HepG2 (cell line): ENCODE results near the gene PXMP4. TPM values are rescaled to one million over a fixed set of nuclear protein-coding genes. Genes with fewer than 3 reads are reported as not detected.

Source experiments
- CSRNP2 ChIP-seq: sonication (generic); formaldehyde crosslinking; conservative IDR thresholded peaks from 2 replicates; pipeline ENCODE4 v1.8.0; 2022; ENCODE audit warnings: low read depth, missing genetic modification reagents
- HNF1B ChIP-seq: sonication (generic); formaldehyde crosslinking; IDR thresholded peaks from 2 replicates; pipeline ENCODE4 v1.5.1; 2020; ENCODE audit warnings: mild to moderate bottlenecking, moderate library complexity, missing genetic modification reagents
- NCOA2 ChIP-seq: sonication (generic); formaldehyde crosslinking; IDR thresholded peaks from 2 replicates; pipeline ENCODE4 v1.8.0; 2022; ENCODE audit warnings: inconsistent platforms
- NKX3-1 ChIP-seq: sonication (generic); formaldehyde crosslinking; IDR thresholded peaks from 2 replicates; pipeline ENCODE4 v1.5.0; 2020; ENCODE audit warnings: missing genetic modification reagents
- PATZ1 ChIP-seq: sonication (generic); formaldehyde crosslinking; IDR thresholded peaks from 2 replicates; pipeline ENCODE4 v1.4.0; 2020; ENCODE audit warnings: missing genetic modification reagents
- TCF7 ChIP-seq: sonication (generic); IDR thresholded peaks from 2 replicates; pipeline ENCODE4 v1.6.1; 2016; ENCODE audit warnings: antibody characterized with exemption, low read depth
- THYN1 ChIP-seq: sonication (generic); formaldehyde crosslinking; IDR thresholded peaks from 2 replicates; pipeline ENCODE4 v1.8.1; 2023; ENCODE audit warnings: low read depth, mild to moderate bottlenecking, moderate library complexity, missing genetic modification reagents, borderline replicate concordance
- ZBTB26 ChIP-seq: IDR thresholded peaks from 2 replicates; pipeline ENCODE4 v1.6.1; 2016; ENCODE audit warnings: missing compliant biosample characterization, missing genetic modification reagents, borderline replicate concordance
- ZHX2 ChIP-seq, 2 experiments: sonication (generic) in 1 of 2; formaldehyde crosslinking in 1 of 2; IDR thresholded peaks; 2 replicates each; pipeline versions ENCODE4 v1.6.1 to v1.9.0; 2014 to 2022; ENCODE audit warnings: antibody characterized with exemption in 1 of 2, borderline replicate concordance in 1 of 2, inconsistent platforms in 1 of 2, low read depth in 1 of 2, missing genetic modification reagents in 1 of 2
- ZNF713 ChIP-seq: sonication (generic); formaldehyde crosslinking; IDR thresholded peaks from 2 replicates; pipeline ENCODE4 v1.4.0; 2020; ENCODE audit warnings: mild to moderate bottlenecking, missing genetic modification reagents
- ZNF773 ChIP-seq: sonication (generic); formaldehyde crosslinking; IDR thresholded peaks from 2 replicates; pipeline ENCODE4 v1.4.0; 2020; ENCODE audit warnings: missing genetic modification reagents, borderline replicate concordance
- polyA plus RNA-seq, 8 experiments: library from polyadenylated mRNA; depleted of rRNA in 3 of 8; stranded (reverse) in 7 of 8; unstranded in 1 of 8; fragments of >200 nt; fragmentation: Illumina TruSeq in 4 of 8; extraction: Trizol in 4 of 8; gene quantifications; 2 replicates each; pipeline versions ENCODE4 v1.2.1 to v1.2.3, GENCODE V29; 2011 to 2016; ENCODE audit warnings: low read depth in 4 of 8, missing spikeins in 1 of 8, mixed read lengths in 1 of 8; ENCODE audit not compliant: insufficient read depth in 1 of 8
- total RNA-seq, 5 experiments: library from RNA; depleted of rRNA; stranded (reverse); fragments of >200 nt; fragmentation: Illumina TruSeq; extraction: Trizol; gene quantifications; 2 replicates each; pipeline ENCODE4 v1.2.3, GENCODE V29; 2016; ENCODE audit warnings: low read depth in 1 of 5

PXMP4 gene
- total and polyA plus RNA-seq, 2 of the 13 experiments (the other 11 are each of a cell fraction or from before 2014, with no cell fraction given), result not detected

- TF ChIP-seq CSRNP2 (CRISPR knock-in tag) (peak; percentile 89; the same call in 1 of the 2 replicates), TCF7 (no peak), ZBTB26 (peak; percentile 66; the same call in 1 of the 2 replicates), NCOA2 (CRISPR knock-in tag) (peak; percentile 70), ZHX2 (IDR thresholded peaks at IDR 0.05; ENCODE audit: low read depth) (peak; percentile 26; the same call in 1 of the 2 replicates), ZHX2 (CRISPR knock-in tag; IDR thresholded peaks at IDR 0.05; ENCODE audit: borderline replicate concordance) (peak; percentile 93), ZNF713 (peak; percentile 93; the same call in 1 of the 2 replicates), PATZ1 (CRISPR knock-in tag) (peak; percentile 76; the same call in 1 of the 2 replicates), ZNF773 (peak; percentile 86; the same call in 1 of the 2 replicates), THYN1 (no peak), HNF1B (CRISPR knock-in tag) (peak; percentile 37; the same call in 1 of the 2 replicates), NKX3-1 (peak; percentile 91)
Measured at GRCh38 chr20:33686100-33686983, 33.8 kb downstream of the PXMP4 start, which contains the start of gene E2F1 (continued).
